Right renal pelvis (tissue), 4 donors: ENCODE results near the gene C22orf15. TPM values are rescaled to one million over a fixed set of nuclear protein-coding genes. Genes with fewer than 3 reads are reported as not detected.

ENCODE experiments used
- DNase-seq, 4 donors: peaks; one replicate each; pipeline ENCODE4 v3.0.0-alpha.2; 2013; ENCODE audit warnings: low read depth in 4 of 4, low spot score in 3 of 4, missing footprints in 1 of 4
- polyA plus RNA-seq, 4 donors: library from polyadenylated mRNA; unstranded; fragments of 120-200 nt; gene quantifications; one replicate each; pipeline ENCODE4 v1.2.1, GENCODE V29; 2013; ENCODE audit not compliant: insufficient read length in 4 of 4

C22orf15 gene
- polyA plus RNA-seq, 4 donors = 2.3 to 3.5 (median 2.5) TPM

- DNase-seq = no peak
These were observed 12.4 kb upstream of the C22orf15 start for GRCh38 chr22:23750367-23750713.

DNA sequence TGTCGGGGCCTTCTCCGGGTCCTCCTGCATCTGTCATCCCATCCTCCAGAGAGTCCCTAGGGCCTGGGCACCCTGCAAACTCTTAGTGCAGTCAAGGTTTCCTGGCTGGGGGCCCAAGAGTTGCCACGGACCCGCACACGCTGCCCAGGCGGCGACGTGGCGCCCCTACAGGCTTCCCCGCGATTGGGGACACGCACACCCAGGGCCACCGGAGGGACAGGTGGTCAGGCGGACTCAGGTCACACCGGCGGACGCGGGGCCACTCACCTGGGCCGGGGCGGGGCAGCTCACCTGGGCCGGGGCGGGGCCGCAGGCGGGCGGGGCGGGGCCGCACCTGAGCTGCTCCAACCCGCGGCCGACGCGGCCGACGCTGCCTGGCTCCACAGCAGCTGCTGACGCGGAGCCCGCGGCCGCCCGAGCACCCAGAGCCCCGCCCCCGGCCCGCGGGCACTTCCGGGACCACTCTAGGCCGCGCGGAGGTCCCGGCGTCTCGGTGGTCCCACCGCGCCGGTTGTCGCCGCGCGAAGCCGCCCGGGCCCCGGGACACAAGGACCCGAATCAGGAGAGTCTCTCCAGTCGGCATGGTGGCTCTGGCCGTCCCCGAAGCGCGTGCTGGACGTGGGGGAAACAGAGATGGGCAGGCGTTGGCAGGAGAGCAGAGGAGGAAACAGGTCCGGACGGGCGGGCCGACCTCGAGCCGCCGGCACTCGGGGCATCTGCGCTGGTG is 11.9 kb upstream of the C22orf15 start, which contains the start of gene ZNF70:
ZNF70 (minus strand) TSS at position 399 of the 727 bp plus-strand sequence. CDS start 5,972 bp downstream, outside the sequence.
- peak in 3 of 4 donors; percentile 76 to 79 (median 78) for DNase-seq

GRCh38 chr22:23751441-23751996 is 11.3 kb upstream of the C22orf15 start:
- DNase-seq = no peak

- DNase-seq = no peak
These were observed 10.6 kb upstream of the C22orf15 start for GRCh38 chr22:23752090-23752691.

DNA sequence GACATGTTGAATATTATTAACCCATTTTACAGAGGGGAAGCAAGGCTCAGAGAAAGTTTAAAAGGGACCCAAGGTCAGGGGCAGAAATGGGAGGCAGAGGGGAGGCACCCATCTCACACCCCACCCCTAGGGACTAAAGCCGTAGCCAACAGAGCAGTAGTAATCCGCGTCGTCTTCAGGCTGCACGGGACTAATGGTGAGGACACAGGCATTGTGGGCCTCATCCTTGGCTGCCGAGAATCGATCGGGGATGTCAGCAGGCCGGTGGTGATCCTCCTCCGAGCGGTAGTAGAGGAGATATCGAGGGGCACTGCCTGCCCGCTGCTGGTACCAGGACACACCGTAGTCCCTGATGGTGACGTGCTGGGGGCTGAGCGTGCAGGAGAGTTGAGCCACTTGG is 10.0 kb upstream of the C22orf15 start:
- DNase-seq = no peak

DNA sequence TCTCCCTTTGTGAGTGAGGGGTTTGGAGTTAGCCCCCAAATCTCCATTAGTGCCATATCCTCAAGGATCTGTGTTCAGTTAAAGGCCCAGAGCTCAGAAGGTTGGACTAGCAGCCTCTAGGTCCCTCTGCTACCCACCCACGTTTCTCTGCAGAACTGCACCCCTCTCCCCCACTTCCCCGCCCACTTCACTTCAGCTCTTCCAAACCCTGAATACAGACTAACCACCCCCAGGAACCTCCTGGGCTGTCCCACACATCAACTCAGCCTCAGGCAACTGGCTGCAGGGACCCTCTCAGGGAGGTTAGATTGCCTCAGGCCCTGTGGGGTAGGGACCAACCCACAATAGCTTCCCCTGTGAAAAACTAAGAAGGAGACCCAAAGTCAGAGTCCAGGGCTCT is 9.4 kb upstream of the C22orf15 start:
- DNase-seq = no peak

DNA sequence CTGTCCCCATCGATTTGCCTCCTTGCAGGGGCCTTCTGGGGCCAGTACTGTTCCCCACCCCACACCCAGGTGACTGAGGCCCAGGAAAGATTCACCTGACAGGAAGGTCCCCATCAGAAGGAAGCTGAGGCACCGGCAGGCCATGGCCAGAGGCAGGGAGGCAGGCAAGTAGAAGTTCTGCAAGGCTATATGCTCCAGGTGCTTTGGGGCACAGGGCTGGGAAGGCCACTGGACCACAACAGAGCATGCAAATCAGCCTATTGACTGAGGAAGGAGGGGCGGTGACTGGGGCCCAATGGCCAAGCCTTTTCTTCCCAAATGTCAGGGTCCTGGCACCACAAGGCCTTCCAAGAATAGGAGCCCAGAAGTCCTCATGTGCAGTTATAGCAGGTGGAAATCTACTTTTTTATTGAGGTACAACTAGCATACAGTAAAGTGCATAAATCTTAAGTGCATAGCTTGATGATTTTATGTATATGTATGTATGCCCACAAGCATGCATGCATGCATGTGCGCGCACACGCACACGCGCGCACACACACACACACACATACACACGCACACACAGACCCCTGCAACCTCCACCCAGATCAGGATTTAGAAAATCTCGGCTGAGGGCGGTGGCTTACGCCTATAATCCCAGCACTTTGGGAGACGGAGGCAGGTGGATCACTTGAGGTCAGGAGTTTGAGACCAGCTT is 8.4 kb upstream of the C22orf15 start, which contains the start of gene VPREB3:
VPREB3 (minus strand) TSS at position 206 of the 700 bp plus-strand sequence; CDS start at position 144, 62 bp downstream.
- DNase-seq = no peak

DNA sequence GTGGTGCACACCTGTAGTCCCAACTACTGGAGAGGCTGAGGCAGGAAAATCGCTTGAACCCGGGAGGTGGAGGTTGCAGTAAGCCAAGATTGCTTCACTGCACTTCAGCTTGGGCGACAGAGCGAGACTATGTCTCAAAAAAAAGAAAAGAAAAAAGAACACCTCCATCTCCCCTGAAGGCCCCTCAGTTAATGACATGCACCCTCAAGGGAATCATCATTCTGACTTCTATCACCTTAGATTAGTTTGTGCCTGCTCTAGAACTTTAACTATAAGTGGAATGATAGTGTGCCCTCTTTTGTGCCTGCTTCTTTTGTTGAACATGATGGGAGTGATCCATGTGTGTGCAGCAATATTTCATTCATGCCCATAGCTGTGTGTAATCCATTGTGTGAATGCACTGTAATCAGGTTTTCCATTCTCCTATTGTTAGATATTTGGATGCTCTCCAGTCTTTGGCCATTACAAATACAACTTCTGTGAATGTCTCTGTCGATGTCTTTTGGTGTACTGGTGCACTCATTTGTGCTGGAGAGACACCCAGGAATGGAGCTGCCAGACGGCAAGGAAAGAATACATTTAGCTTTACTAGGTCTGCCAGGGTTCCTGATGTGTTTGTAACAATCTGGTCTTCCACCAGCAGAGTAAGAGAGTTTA is 7.7 kb upstream of the C22orf15 start:
- no peak for DNase-seq

- no peak for DNase-seq
These were observed 7.1 kb upstream of the C22orf15 start for GRCh38 chr22:23755711-23756110.

DNA sequence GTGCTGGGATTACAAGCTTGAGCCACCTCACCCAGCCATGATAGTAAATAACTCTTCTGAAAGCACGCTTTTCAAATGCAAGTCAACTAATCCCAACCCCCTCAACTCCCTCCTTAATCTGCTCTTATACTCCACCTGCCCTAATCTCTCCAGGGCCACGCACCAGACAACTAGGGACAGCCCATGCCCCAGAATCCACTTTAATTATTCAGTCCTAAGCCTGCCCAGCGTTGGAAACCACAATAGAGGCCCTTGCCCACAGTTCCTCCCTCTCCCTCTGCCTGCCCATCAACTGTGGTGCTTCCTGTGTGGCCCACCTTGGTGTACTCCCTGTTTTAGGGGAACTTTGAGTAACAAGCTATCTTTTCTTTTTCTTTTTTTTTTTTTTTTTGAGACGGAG is 5.9 kb upstream of the C22orf15 start:
- no peak for DNase-seq

DNA sequence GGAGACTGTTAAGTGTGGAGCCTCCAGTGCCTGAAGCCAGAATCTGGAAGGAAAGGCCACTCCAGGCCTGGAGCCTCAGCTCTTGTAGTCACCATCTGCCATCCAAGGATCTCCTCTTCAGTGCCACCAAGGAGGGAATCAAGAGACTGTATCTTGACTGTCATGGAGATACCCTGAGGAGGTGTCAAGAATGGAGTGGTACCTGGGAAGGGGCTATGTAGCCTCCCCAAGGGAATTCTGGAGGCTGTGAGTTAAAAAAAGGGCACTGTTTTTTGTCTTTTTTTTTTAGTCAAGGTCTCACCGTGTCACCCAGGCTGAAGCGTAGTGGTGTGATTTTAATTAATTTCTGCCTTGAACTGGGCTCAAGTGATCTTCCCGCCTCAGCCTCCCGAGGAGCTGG is 3.2 kb upstream of the C22orf15 start:
- no peak for DNase-seq

GRCh38 chr22:23760056-23760455 is 2.7 kb upstream of the C22orf15 start:
- no peak for DNase-seq

- no peak for DNase-seq
These were observed 772 bp downstream of the C22orf15 start for GRCh38 chr22:23763579-23763945.

- no peak for DNase-seq
These were observed 1.2 kb downstream of the C22orf15 start for GRCh38 chr22:23763954-23764353.

- DNase-seq = no peak
These were observed 2.4 kb downstream of the C22orf15 start for GRCh38 chr22:23764899-23765881.

- no peak for DNase-seq
These were observed 4.5 kb downstream of the C22orf15 start for GRCh38 chr22:23767303-23767672.

- peak; percentile 77 to 83 (median 79) for DNase-seq
These were observed 5.1 kb downstream of the C22orf15 start, which contains the start of gene CHCHD10 for GRCh38 chr22:23767673-23768548. Gene CHCHD10, minus strand, starts transcription at chr22:23767972. Its CDS starts 98 bp downstream, at chr22:23767874.

DNA sequence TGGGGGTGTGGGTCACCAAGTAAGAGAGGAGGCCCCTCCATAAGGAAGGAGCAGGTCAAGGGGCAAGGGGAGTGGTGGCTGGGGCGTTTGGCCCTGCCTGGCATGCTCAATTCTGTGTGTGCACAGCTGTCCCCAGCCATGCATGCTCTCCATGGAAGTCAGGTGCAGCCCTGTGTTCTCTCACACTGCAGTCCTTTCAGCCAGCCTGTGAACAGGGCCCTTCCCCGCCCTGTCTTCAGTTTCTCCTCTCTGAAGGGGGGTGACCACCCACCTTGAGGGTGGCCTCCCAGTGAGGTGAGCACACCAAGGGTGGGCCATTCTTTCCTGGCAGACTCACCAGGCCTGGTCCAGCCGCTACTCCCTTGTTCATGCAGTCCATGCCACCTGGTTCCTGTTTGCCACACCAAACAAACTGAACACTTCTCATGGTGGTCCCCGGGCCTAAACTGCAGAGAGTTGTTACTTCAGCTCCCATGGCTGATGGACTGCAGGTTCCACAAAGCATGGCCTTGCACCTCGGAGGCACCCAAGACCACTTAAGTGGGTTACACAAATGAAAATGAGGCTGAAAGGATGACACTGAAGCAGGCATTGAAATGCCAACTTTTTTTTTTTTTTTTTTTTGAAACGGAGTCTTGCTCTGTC is 6.7 kb downstream of the C22orf15 start:
- DNase-seq = no peak
